Astrocyte of the spinal cord (primary cell): Measurements from ENCODE around the gene LSAMP.

ENCODE experiments used
- DNase-seq: peaks from one replicate; pipeline ENCODE4 v3.0.0; 2011; ENCODE audit warnings: low read depth, low spot score
- H3K4me3 ChIP-seq: 2 replicates; pipeline ENCODE4 v1.5.1; 2011; ENCODE audit warnings: low read depth, mild to moderate bottlenecking, low read length, moderate library complexity
- in situ Hi-C: cut with HindIII; loops from 2 replicates; pipeline ENCODE4 v1.10.0; 2017; ENCODE audit warnings: low sequenced_read_pairs
- TF ChIP-seq, protein P1 (sequence below): IDR thresholded peaks from 2 replicates; pipeline ENCODE4 v1.5.1; 2012; ENCODE audit warnings: low read depth, mild to moderate bottlenecking, low read length, inconsistent platforms

The LSAMP gene

DNA sequence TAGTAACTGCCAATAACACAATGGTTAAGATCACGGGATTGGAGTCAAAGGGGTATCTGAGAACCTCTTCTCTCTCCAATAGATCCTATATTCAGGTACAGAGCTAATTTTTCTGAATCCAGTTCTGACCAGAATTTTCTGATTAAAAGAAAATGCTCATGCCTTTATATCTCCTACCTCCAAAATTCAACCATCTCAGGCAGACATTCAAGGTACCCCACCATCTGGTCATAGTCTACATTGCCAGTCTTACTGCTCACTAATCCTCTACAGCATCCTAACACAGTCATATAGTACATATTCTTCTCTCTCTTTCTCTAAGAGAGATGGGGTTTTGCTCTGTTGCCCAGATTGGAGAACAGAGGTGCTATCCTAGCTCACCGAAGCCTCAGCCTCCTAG is 59.1 kb downstream of the LSAMP start:
- in situ Hi-C loops = no loop called here
- TF ChIP-seq, protein P1, sequence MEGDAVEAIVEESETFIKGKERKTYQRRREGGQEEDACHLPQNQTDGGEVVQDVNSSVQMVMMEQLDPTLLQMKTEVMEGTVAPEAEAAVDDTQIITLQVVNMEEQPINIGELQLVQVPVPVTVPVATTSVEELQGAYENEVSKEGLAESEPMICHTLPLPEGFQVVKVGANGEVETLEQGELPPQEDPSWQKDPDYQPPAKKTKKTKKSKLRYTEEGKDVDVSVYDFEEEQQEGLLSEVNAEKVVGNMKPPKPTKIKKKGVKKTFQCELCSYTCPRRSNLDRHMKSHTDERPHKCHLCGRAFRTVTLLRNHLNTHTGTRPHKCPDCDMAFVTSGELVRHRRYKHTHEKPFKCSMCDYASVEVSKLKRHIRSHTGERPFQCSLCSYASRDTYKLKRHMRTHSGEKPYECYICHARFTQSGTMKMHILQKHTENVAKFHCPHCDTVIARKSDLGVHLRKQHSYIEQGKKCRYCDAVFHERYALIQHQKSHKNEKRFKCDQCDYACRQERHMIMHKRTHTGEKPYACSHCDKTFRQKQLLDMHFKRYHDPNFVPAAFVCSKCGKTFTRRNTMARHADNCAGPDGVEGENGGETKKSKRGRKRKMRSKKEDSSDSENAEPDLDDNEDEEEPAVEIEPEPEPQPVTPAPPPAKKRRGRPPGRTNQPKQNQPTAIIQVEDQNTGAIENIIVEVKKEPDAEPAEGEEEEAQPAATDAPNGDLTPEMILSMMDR = no peak
- no peak for DNase-seq
- H3K4me3 ChIP-seq = no peak overlapping the region

DNA sequence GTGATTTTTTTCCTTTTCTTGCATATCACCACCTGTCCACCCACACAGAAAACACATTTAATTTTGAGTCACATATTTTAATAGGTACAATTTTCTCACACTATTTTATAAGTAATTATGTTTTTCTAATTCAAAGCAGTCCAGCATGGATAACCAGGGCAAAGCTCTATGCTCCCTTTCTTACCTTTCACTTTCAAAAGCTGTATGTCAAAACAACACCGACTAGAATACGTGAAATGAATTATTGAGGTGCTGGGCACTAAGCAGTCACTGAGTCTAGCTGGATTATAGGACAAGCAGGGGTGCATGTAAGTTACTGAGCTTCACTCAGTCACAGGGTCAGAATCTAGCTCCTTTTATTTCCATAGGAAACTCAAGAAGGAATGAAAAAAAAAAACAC is 60.6 kb downstream of the LSAMP start:
- TF ChIP-seq, protein P1 = no peak
- no peak for DNase-seq
- in situ Hi-C loops = no loop called here
- no peak overlapping the region for H3K4me3 ChIP-seq

DNA sequence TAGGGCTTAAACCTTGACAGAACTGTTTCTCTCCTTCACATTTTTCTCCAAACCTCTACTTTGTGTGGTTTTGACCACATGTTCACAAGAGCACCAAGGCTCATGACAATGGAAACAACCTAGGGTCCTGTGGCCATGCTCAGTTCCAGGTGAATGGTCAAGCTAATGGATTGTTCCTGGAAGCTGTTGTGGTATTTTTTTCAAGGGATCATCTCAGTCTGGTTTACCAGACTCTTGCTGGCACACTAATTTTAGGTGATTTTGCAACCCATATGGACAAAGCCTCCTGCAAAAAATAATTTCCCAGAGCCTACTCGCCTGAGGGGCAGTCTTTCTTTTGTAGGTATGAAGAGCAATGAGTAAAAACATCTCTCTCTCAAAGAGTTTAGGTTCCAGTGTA is 67.2 kb downstream of the LSAMP start:
- no peak overlapping the region for H3K4me3 ChIP-seq
- in situ Hi-C loops = no loop called here
- DNase-seq = no peak
- TF ChIP-seq, protein P1 = no peak

DNA sequence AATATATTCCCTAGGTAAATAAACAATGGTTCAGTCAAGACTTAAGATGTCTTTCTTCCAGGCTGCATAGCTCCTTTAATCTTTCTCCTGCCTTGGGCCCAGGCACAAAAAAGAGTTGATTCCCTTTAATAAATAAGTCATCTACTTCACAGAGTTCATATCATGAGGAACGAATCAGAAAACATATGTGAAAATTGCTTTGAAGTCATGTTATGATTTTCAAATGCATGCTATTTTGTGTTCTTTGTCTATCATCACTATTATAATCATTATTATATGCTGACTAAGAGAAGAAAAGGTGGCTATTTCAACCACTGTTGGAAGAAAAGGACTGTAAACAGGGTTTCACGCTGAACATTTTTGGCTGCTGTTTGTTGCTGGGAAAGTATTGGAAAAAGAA is 70.4 kb downstream of the LSAMP start:
- in situ Hi-C loops = no loop called here
- H3K4me3 ChIP-seq = no peak overlapping the region
- no peak for DNase-seq
- TF ChIP-seq, protein P1 = no peak

DNA sequence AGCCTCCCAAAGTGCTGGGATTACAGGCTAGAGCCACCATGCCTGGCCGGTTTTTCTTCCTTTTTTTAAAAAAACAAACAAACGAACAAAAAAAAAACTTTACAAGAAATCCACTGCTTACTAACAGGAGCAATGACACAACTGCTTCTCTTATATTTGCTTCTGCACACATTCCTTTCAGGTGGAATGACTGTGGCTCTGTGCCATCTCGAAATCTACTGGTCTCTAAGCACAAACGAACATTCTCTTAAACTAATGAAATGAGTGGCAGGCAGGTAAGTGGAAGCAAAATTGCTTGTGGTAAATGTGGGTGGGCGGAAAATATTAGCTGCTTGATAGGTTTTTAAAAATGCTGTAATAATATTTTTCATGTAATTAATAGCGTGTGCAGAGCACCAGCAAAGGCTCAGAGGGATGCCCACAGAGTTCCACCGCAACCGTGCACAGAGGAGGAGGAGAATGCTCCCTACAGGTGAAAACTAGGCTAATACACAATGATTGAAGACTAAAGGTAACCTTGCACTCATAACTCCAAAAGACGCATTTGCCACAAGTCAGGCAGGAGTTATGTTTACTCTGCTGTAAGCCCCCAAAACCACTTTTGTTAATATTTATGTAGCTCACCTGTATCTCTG is 77.4 kb downstream of the LSAMP start:
- no peak overlapping the region for H3K4me3 ChIP-seq
- in situ Hi-C loops = no loop called here
- no peak for DNase-seq
- TF ChIP-seq, protein P1 = no peak

DNA sequence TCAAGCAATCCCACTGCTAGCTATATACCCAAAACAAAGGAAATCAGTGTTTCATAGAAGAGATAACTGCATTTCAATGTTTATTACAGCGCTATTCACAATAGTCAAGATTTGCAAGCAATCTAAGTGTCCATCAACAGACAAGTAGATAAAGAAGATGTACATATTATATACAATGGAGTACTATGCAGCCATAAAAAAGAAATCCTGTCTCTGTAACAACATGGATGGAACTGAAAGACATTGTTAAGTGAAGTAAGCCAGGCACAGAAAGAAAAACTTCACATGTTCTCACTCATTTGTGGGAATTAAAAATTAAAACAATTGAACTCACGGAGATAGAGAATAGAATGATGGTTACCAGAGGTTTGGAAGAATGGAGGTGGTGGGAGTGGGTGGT is 89.2 kb downstream of the LSAMP start:
- no peak for DNase-seq
- TF ChIP-seq, protein P1 = no peak
- H3K4me3 ChIP-seq = no peak overlapping the region
- in situ Hi-C loops = no loop called here

DNA sequence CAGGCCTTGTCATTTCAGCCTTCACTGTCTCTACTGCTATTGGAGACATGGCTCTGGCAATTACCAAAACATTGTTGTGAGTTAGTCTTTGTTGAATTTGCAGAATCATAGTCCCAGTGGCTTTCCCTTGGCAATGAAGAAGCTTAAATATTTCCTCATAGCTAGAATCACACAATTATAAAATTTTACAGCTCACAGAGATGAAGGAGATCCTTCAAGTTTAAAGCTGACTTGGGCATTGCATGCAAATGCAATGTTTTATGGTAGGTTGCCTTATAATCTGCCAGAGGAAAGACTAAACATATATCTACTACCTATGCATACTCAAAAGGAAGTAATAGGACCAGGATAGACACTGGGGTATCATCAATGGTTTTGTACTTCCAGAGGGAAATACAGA is 90.9 kb downstream of the LSAMP start:
- TF ChIP-seq, protein P1 = no peak
- in situ Hi-C loops = no loop called here
- no peak for DNase-seq
- H3K4me3 ChIP-seq = no peak overlapping the region
